ENCODE measurements around the gene CPED1. TPM values are rescaled to one million over a fixed set of nuclear protein-coding genes. Genes with fewer than 3 reads are reported as not detected.

CPED1 gene
- total and polyA plus RNA-seq, 10 of the 15 experiments (the other 5 are each of a cell fraction or from before 2014, with no cell fraction given): 0.01 to 0.77 (median 0.10) TPM; not detected in 1

- TF ChIP-seq CTCF (IDR thresholded peaks at IDR 0.05 in 2 of 3, conservative IDR thresholded peaks at IDR 0.05 in 1 of 3; ENCODE audit: control insufficient read depth in 2 of 3, extremely low read depth in 1 of 3, insufficient read depth in 1 of 3, low read depth in 3 of 3, low read length in 3 of 3): peak in 2 of 3 experiments; percentile 23 to 50; a peak in 2 of 6 replicates
These were observed 47.4 kb upstream of the CPED1 start (continued) for GRCh38 chr7:120941064-120941463.

GRCh38 chr7:120941856-120942255 is 46.7 kb upstream of the CPED1 start:
- FAIRE-seq (no peak), ATAC-seq (no peak; the same call in 2 of the 3 replicates), DNase-seq (ENCODE audit: low read depth, low spot score) (no peak)
- Histone ChIP-seq H3K4me1 (ENCODE audit: control insufficient read depth, insufficient read depth, low read length) (no peaks in the 10 kb centered on the region), H3K27ac (ENCODE audit: control insufficient read depth, insufficient read depth) (no peak overlapping the region), H3K9ac (ENCODE audit: control insufficient read depth, insufficient read depth, low read length) (no peak overlapping the region), H3K9me3 (replicated peaks; ENCODE audit: control insufficient read depth, insufficient read depth, low read length) (no peaks in the 10 kb centered on the region), H3K79me2 (ENCODE audit: control insufficient read depth, insufficient read depth, low read length) (no peaks in the 10 kb centered on the region), H4K20me1 (ENCODE audit: control insufficient read depth, insufficient read depth) (no peaks in the 10 kb centered on the region), H2AFZ (ENCODE audit: control insufficient read depth, low read depth, low read length) (no peak overlapping the region), H3K4me2 (ENCODE audit: control insufficient read depth, insufficient read depth) (no peak overlapping the region), H3K4me3 (no peak overlapping the region), H3K36me3 (ENCODE audit: control insufficient read depth in 2 of 2, insufficient read depth in 2 of 2, low read length in 1 of 2) (no peaks in the 10 kb centered on the region), H3K27me3 (replicated peaks in 1 of 2; ENCODE audit: control insufficient read depth in 2 of 2, insufficient read depth in 2 of 2, low read length in 1 of 2) (no peaks in the 10 kb centered on the region)
- in situ Hi-C loops (cut with MboI): no loop called here
- ChIA-PET CTCF (interaction anchor here (0.8 to 5.2 kb wide), 21 partner anchors 9 to 212 kb away, joined by 3 to 78 read pairs (median 5); partner anchors contain the start of genes ING3 and TSPAN12), SMC1A (ENCODE audit: uncharacterized antibody, unreplicated experiment) (interaction anchor here (0.7 to 4.5 kb wide), 13 partner anchors 10 to 155 kb away, joined by 3 to 45 read pairs (median 4); no protein-coding TSS in a partner anchor), POLR2A (interaction anchor here (0.7 to 1.3 kb wide), 3 partner anchors 14 to 139 kb away, joined by 3 read pairs; no protein-coding TSS in a partner anchor), RAD21 (ENCODE audit: unreplicated experiment) (interaction anchor here (0.7 to 2.3 kb wide), 12 partner anchors 9 to 156 kb away, joined by 3 to 18 read pairs (median 4); partner anchors contain the start of gene ING3)
- no TSS peak for BruUV-seq (replicated peaks)
- 80% methylated on average over 3 of the region's 3 CpGs for WGBS (ENCODE audit: insufficient coverage, insufficient replicate concordance, low lambda C conversion rate, missing lambda C conversion rate)
- intact Hi-C loops (cut with micrococcal nuclease; ENCODE audit: unreplicated experiment): loop anchor here (1.0 kb wide), 2 partner anchors 136 to 150 kb away; no protein-coding TSS in a partner anchor
- TF ChIP-seq ZNF207 (IDR thresholded peaks at IDR 0.05; ENCODE audit: borderline replicate concordance) (no peak), SMC3 (IDR thresholded peaks at IDR 0.05; ENCODE audit: borderline replicate concordance, low read length) (no peak), ZNF687 (IDR thresholded peaks at IDR 0.05) (no peak), REST (IDR thresholded peaks at IDR 0.05; ENCODE audit: low read depth, low read length) (no peak), E4F1 (IDR thresholded peaks at IDR 0.05; ENCODE audit: borderline replicate concordance, partially characterized antibody) (no peak), KLF5 (IDR thresholded peaks at IDR 0.05; ENCODE audit: partially characterized antibody) (no peak), CREB1 (IDR thresholded peaks at IDR 0.05; ENCODE audit: low read depth) (no peak), TCF12 (IDR thresholded peaks at IDR 0.05; ENCODE audit: low read depth, low read length) (no peak)
